Measurements from ENCODE around the gene NAPEPLD. TPM values are rescaled to one million over a fixed set of nuclear protein-coding genes. Genes with fewer than 3 reads are reported as not detected.
"Not testable (repeated sequence)": the region's sequence is repeated elsewhere in the genome, so short reads cannot be mapped to it uniquely, and the experiment has no call there.

NAPEPLD gene
- total RNA-seq, 1 donor from 2014 or later = 11.7 TPM

- intact Hi-C loops (cut with micrococcal nuclease) = no loop called here
Measured at GRCh38 chr7:103154042-103154441, 5.1 kb upstream of the NAPEPLD start.

GRCh38 chr7:103152744-103153617 lies 4.1 kb upstream of the NAPEPLD start:
- H3K36me3 ChIP-seq; H3K27ac ChIP-seq (replicated peaks); intact Hi-C loops (cut with micrococcal nuclease); H3K4me3 ChIP-seq; H3K27me3 ChIP-seq (ENCODE audit: low read depth); DNase-seq; H3K9me3 ChIP-seq (replicated peaks); H3K4me1 ChIP-seq: not testable (repeated sequence)

More at GRCh38 chr7:103154042-103154441, 5.1 kb upstream of the NAPEPLD start:
- no peaks in the 10 kb centered on the region for H3K27me3 ChIP-seq (ENCODE audit: low read depth)
- no peak overlapping the region for H3K4me3 ChIP-seq
- no peak overlapping the region for H3K27ac ChIP-seq (replicated peaks)
- H3K36me3 ChIP-seq = no peaks in the 10 kb centered on the region
- no peak for DNase-seq
- H3K4me1 ChIP-seq = no peaks in the 10 kb centered on the region
- no peak for TF ChIP-seq CTCF (IDR thresholded peaks at IDR 0.05; ENCODE audit: borderline replicate concordance)
- no peaks in the 10 kb centered on the region for H3K9me3 ChIP-seq (replicated peaks)

- H3K27me3 ChIP-seq (ENCODE audit: low read depth); intact Hi-C loops (cut with micrococcal nuclease); H3K4me3 ChIP-seq; H3K9me3 ChIP-seq (replicated peaks); DNase-seq; H3K36me3 ChIP-seq; H3K27ac ChIP-seq (replicated peaks): not testable (repeated sequence)
- H3K4me1 ChIP-seq = peaks cover 16% of the 10 kb centered on the region
Measured at GRCh38 chr7:103151993-103152676, 3.2 kb upstream of the NAPEPLD start.

GRCh38 chr7:103150192-103150591 lies 1.3 kb upstream of the NAPEPLD start:
- Histone ChIP-seq H3K4me1 (peaks cover 34% of the 10 kb centered on the region), H3K36me3 (no peaks in the 10 kb centered on the region), H3K4me3 (no peak overlapping the region), H3K9me3 (replicated peaks) (no peaks in the 10 kb centered on the region), H3K27ac (replicated peaks) (no peak overlapping the region), H3K27me3 (ENCODE audit: low read depth) (no peaks in the 10 kb centered on the region)
- no peak for TF ChIP-seq CTCF (IDR thresholded peaks at IDR 0.05; ENCODE audit: borderline replicate concordance)
- intact Hi-C loops (cut with micrococcal nuclease) = no loop called here
- no peak for DNase-seq

GRCh38 chr7:103149808-103150180 lies 895 bp upstream of the NAPEPLD start:
- intact Hi-C loops (cut with micrococcal nuclease) = no loop called here
- H3K36me3 ChIP-seq = no peaks in the 10 kb centered on the region
- peak overlapping the region; percentile 77 for H3K4me3 ChIP-seq
- no peaks in the 10 kb centered on the region for H3K9me3 ChIP-seq (replicated peaks)
- DNase-seq = no peak
- TF ChIP-seq CTCF (IDR thresholded peaks at IDR 0.05; ENCODE audit: borderline replicate concordance) = no peak
- H3K27me3 ChIP-seq (ENCODE audit: low read depth) = no peaks in the 10 kb centered on the region
- H3K4me1 ChIP-seq = peaks cover 34% of the 10 kb centered on the region
- H3K27ac ChIP-seq (replicated peaks) = peak overlapping the region; percentile 95

- intact Hi-C loops (cut with micrococcal nuclease) = no loop called here
- Histone ChIP-seq H3K36me3 (no peaks in the 10 kb centered on the region), H3K4me3 (peak overlapping the region; percentile 77), H3K9me3 (replicated peaks) (no peaks in the 10 kb centered on the region), H3K27me3 (ENCODE audit: low read depth) (no peaks in the 10 kb centered on the region), H3K4me1 (peaks cover 34% of the 10 kb centered on the region), H3K27ac (replicated peaks) (peak overlapping the region; percentile 95)
- no peak for DNase-seq
- no peak for TF ChIP-seq CTCF (IDR thresholded peaks at IDR 0.05; ENCODE audit: borderline replicate concordance)
Measured at GRCh38 chr7:103148131-103148993, 537 bp downstream of the NAPEPLD start.

- H3K27me3 ChIP-seq (ENCODE audit: low read depth); H3K27ac ChIP-seq (replicated peaks); DNase-seq; H3K36me3 ChIP-seq; H3K9me3 ChIP-seq (replicated peaks); H3K4me3 ChIP-seq; intact Hi-C loops (cut with micrococcal nuclease): not testable (repeated sequence)
- H3K4me1 ChIP-seq = peaks cover 34% of the 10 kb centered on the region
Measured at GRCh38 chr7:103144754-103145153, 4.1 kb downstream of the NAPEPLD start.

Measured in left ventricle myocardium inferior (tissue), 1 donor.